ENCODE measurements around the gene PCP2. TPM values are rescaled to one million over a fixed set of nuclear protein-coding genes. Genes with fewer than 3 reads are reported as not detected.
A peak's percentile ranks its signal among the peaks of the same experiment; 100 is the strongest.

The PCP2 gene
- total and polyA plus RNA-seq, 7 donors: 1.0 TPM; not detected in 6

GRCh38 chr19:7619671-7620441 is 13.7 kb downstream of the PCP2 start:
- no peak for DNase-seq
- no peak overlapping the region for H3K27ac ChIP-seq
- intact Hi-C loops (cut with DNase I): loop anchor here (10.0 kb wide), 1 partner anchor 225 kb away; no protein-coding TSS in a partner anchor
- TF ChIP-seq POLR2AphosphoS5 (IDR thresholded peaks at IDR 0.05) (no peak), POLR2A (IDR thresholded peaks at IDR 0.05) (no peak), EP300 (IDR thresholded peaks at IDR 0.05) (no peak), CTCF (IDR thresholded peaks at IDR 0.05) (no peak)
- peaks cover 0 to 12% (median 2%) of the 10 kb centered on the region in 4 donors for H3K4me1 ChIP-seq
- peaks cover 41 to 72% (median 49%) of the 10 kb centered on the region in 4 donors for H3K36me3 ChIP-seq
- H3K27me3 ChIP-seq: no peaks in the 10 kb centered on the region
- H3K4me3 ChIP-seq: no peak overlapping the region
- no peaks in the 10 kb centered on the region for H3K9me3 ChIP-seq
- 63 to 88% methylated on average over 48 of the region's 48 CpGs for WGBS, 2 donors

- peaks cover 41 to 62% (median 45%) of the 10 kb centered on the region in 4 donors for H3K36me3 ChIP-seq
- H3K27me3 ChIP-seq: no peaks in the 10 kb centered on the region
- TF ChIP-seq POLR2AphosphoS5 (IDR thresholded peaks at IDR 0.05) (no peak), POLR2A (IDR thresholded peaks at IDR 0.05) (no peak), CTCF (IDR thresholded peaks at IDR 0.05) (no peak), EP300 (IDR thresholded peaks at IDR 0.05) (no peak)
- intact Hi-C loops (cut with DNase I): no loop called here
- H3K4me1 ChIP-seq: peaks cover 0 to 12% (median 2%) of the 10 kb centered on the region in 4 donors
- H3K9me3 ChIP-seq: no peaks in the 10 kb centered on the region
- H3K27ac ChIP-seq: peak overlapping the region in 1 of 4 donors; percentile 21
- no peak for DNase-seq
- 20 to 72% methylated on average over 21 of the region's 21 CpGs for WGBS, 2 donors
- no peak overlapping the region for H3K4me3 ChIP-seq
Measured at GRCh38 chr19:7618771-7619510, 14.6 kb downstream of the PCP2 start.

- Histone ChIP-seq H3K27ac (no peak overlapping the region), H3K4me3 (no peak overlapping the region), H3K36me3 (peaks cover 37 to 57% (median 41%) of the 10 kb centered on the region in 4 donors), H3K9me3 (no peaks in the 10 kb centered on the region), H3K4me1 (peaks cover 0 to 12% (median 2%) of the 10 kb centered on the region in 4 donors), H3K27me3 (no peaks in the 10 kb centered on the region)
- WGBS, 2 donors: 60 to 81% methylated on average over 4 of the region's 4 CpGs
- DNase-seq: no peak
- intact Hi-C loops (cut with DNase I): no loop called here
- TF ChIP-seq POLR2AphosphoS5 (IDR thresholded peaks at IDR 0.05) (no peak), CTCF (IDR thresholded peaks at IDR 0.05) (no peak), POLR2A (IDR thresholded peaks at IDR 0.05) (no peak), EP300 (IDR thresholded peaks at IDR 0.05) (no peak)
Measured at GRCh38 chr19:7618348-7618747, 15.2 kb downstream of the PCP2 start.

GRCh38 chr19:7617735-7618134 is 15.8 kb downstream of the PCP2 start:
- TF ChIP-seq POLR2AphosphoS5 (IDR thresholded peaks at IDR 0.05): no peak
- no peak for TF ChIP-seq POLR2A (IDR thresholded peaks at IDR 0.05)
- no peak for TF ChIP-seq EP300 (IDR thresholded peaks at IDR 0.05)
- TF ChIP-seq CTCF (IDR thresholded peaks at IDR 0.05): no peak
- 86 to 90% methylated on average over 28 of the region's 28 CpGs for WGBS, 2 donors
- H3K9me3 ChIP-seq: no peaks in the 10 kb centered on the region
- DNase-seq: no peak
- no peaks in the 10 kb centered on the region for H3K27me3 ChIP-seq
- peaks cover 0 to 12% (median 2%) of the 10 kb centered on the region in 4 donors for H3K4me1 ChIP-seq
- no peak overlapping the region for H3K27ac ChIP-seq
- peaks cover 30 to 50% (median 35%) of the 10 kb centered on the region in 4 donors for H3K36me3 ChIP-seq
- H3K4me3 ChIP-seq: no peak overlapping the region
- intact Hi-C loops (cut with DNase I): no loop called here
